Measurements from ENCODE around the gene KRT71. TPM values are rescaled to one million over a fixed set of nuclear protein-coding genes. Genes with fewer than 3 reads are reported as not detected.

KRT71 gene
- total RNA-seq, 3 donors from 2014 or later: not detected

- H3K36me3 ChIP-seq (ENCODE audit: low read depth): no peaks in the 10 kb centered on the region
- TF ChIP-seq CTCF (IDR thresholded peaks at IDR 0.05): no peak
- intact Hi-C loops (cut with DNase I, micrococcal nuclease): no loop called here
- no peak for ATAC-seq
- H3K4me3 ChIP-seq: no peak overlapping the region
- H3K9me3 ChIP-seq: no peaks in the 10 kb centered on the region
- H3K4me1 ChIP-seq (ENCODE audit: low read depth): no peaks in the 10 kb centered on the region
- no peak for DNase-seq
These were observed 6.0 kb upstream of the KRT71 start for GRCh38 chr12:52558781-52559445.

- no peak for TF ChIP-seq CTCF (IDR thresholded peaks at IDR 0.05)
- H3K4me1 ChIP-seq (ENCODE audit: low read depth): no peaks in the 10 kb centered on the region
- no peaks in the 10 kb centered on the region for H3K9me3 ChIP-seq
- DNase-seq: no peak
- H3K4me3 ChIP-seq: no peak overlapping the region
- intact Hi-C loops (cut with DNase I, micrococcal nuclease): no loop called here
- H3K36me3 ChIP-seq (ENCODE audit: low read depth): no peaks in the 10 kb centered on the region
- ATAC-seq: no peak
These were observed 4.5 kb upstream of the KRT71 start for GRCh38 chr12:52557476-52557875.

GRCh38 chr12:52555577-52555976, 2.6 kb upstream of the KRT71 start:
- H3K9me3 ChIP-seq: no peaks in the 10 kb centered on the region
- no peak for TF ChIP-seq CTCF (IDR thresholded peaks at IDR 0.05)
- no peak for DNase-seq
- no peaks in the 10 kb centered on the region for H3K36me3 ChIP-seq (ENCODE audit: low read depth)
- H3K4me3 ChIP-seq: no peak overlapping the region
- ATAC-seq: no peak
- no peaks in the 10 kb centered on the region for H3K4me1 ChIP-seq (ENCODE audit: low read depth)
- intact Hi-C loops (cut with DNase I, micrococcal nuclease): no loop called here

- no peak for TF ChIP-seq CTCF (IDR thresholded peaks at IDR 0.05)
- Histone ChIP-seq H3K36me3 (ENCODE audit: low read depth) (no peaks in the 10 kb centered on the region), H3K4me1 (ENCODE audit: low read depth) (no peaks in the 10 kb centered on the region), H3K9me3 (no peaks in the 10 kb centered on the region), H3K4me3 (no peak overlapping the region)
- DNase-seq (no peak), ATAC-seq (no peak)
- intact Hi-C loops (cut with DNase I, micrococcal nuclease): no loop called here
These were observed 890 bp downstream of the KRT71 start for GRCh38 chr12:52552055-52552454.

GRCh38 chr12:52551216-52551865, 1.6 kb downstream of the KRT71 start:
- TF ChIP-seq CTCF (IDR thresholded peaks at IDR 0.05): no peak
- intact Hi-C loops (cut with DNase I, micrococcal nuclease): no loop called here
- DNase-seq (no peak), ATAC-seq (peak; percentile 25)
- Histone ChIP-seq H3K36me3 (ENCODE audit: low read depth) (no peaks in the 10 kb centered on the region), H3K4me1 (ENCODE audit: low read depth) (no peaks in the 10 kb centered on the region), H3K4me3 (no peak overlapping the region), H3K9me3 (no peaks in the 10 kb centered on the region)
